ENCODE measurements around the gene CFAP69. TPM values are rescaled to one million over a fixed set of nuclear protein-coding genes. Genes with fewer than 3 reads are reported as not detected.

Gene CFAP69
- 11.6 TPM for total RNA-seq

- DNase-seq (ENCODE audit: low spot score): peak; percentile 92
Observed at GRCh38 chr7:90244909-90245851, at the start of gene CFAP69. CFAP69 (plus strand) TSS chr7:90245174; CDS start chr7:90245425, 251 bp downstream.

GRCh38 chr7:90201500-90202195 lies 43.3 kb upstream of the CFAP69 start:
- DNase-seq (ENCODE audit: low spot score): no peak

- DNase-seq (ENCODE audit: low spot score): no peak
Observed at GRCh38 chr7:90207956-90208355, 37.0 kb upstream of the CFAP69 start.

GRCh38 chr7:90209776-90210175 lies 35.2 kb upstream of the CFAP69 start:
- no peak for DNase-seq (ENCODE audit: low spot score)

- DNase-seq (ENCODE audit: low spot score): no peak
Observed at GRCh38 chr7:90210475-90210874, 34.5 kb upstream of the CFAP69 start.

GRCh38 chr7:90210981-90211380 lies 34.0 kb upstream of the CFAP69 start:
- DNase-seq (ENCODE audit: low spot score): no peak

- DNase-seq (ENCODE audit: low spot score): peak; percentile 88
Observed at GRCh38 chr7:90211391-90212148, 33.4 kb upstream of the CFAP69 start, which contains the start of gene STEAP2. STEAP2 (plus strand) TSS chr7:90211740; CDS start chr7:90225083, 13,343 bp downstream.

GRCh38 chr7:90212149-90212495 lies 32.9 kb upstream of the CFAP69 start:
- no peak for DNase-seq (ENCODE audit: low spot score)

- no peak for DNase-seq (ENCODE audit: low spot score)
Observed at GRCh38 chr7:90213521-90213920, 31.5 kb upstream of the CFAP69 start.

GRCh38 chr7:90216080-90216674 lies 28.8 kb upstream of the CFAP69 start:
- no peak for DNase-seq (ENCODE audit: low spot score)

GRCh38 chr7:90216771-90217170 lies 28.2 kb upstream of the CFAP69 start:
- no peak for DNase-seq (ENCODE audit: low spot score)

- no peak for DNase-seq (ENCODE audit: low spot score)
Observed at GRCh38 chr7:90222390-90222789, 22.6 kb upstream of the CFAP69 start.

GRCh38 chr7:90222811-90223725 lies 21.9 kb upstream of the CFAP69 start:
- no peak for DNase-seq (ENCODE audit: low spot score)

- DNase-seq (ENCODE audit: low spot score): no peak
Observed at GRCh38 chr7:90224195-90224594, 20.8 kb upstream of the CFAP69 start.

GRCh38 chr7:90225181-90225580 lies 19.8 kb upstream of the CFAP69 start:
- no peak for DNase-seq (ENCODE audit: low spot score)

GRCh38 chr7:90225601-90226000 lies 19.4 kb upstream of the CFAP69 start:
- DNase-seq (ENCODE audit: low spot score): no peak

- no peak for DNase-seq (ENCODE audit: low spot score)
Observed at GRCh38 chr7:90227259-90227658, 17.7 kb upstream of the CFAP69 start.

- no peak for DNase-seq (ENCODE audit: low spot score)
Observed at GRCh38 chr7:90229682-90230081, 15.3 kb upstream of the CFAP69 start.

GRCh38 chr7:90230834-90231233 lies 14.1 kb upstream of the CFAP69 start:
- DNase-seq (ENCODE audit: low spot score): no peak

GRCh38 chr7:90231304-90231703 lies 13.7 kb upstream of the CFAP69 start:
- no peak for DNase-seq (ENCODE audit: low spot score)

GRCh38 chr7:90232430-90232829 lies 12.5 kb upstream of the CFAP69 start:
- DNase-seq (ENCODE audit: low spot score): no peak

Data from mucosa of gallbladder (tissue), 1 donor.